ENCODE measurements around the gene CNTNAP2.
"Not testable (repeated sequence)": the region's sequence is repeated elsewhere in the genome, so short reads cannot be mapped to it uniquely, and the experiment has no call there.

The CNTNAP2 gene

DNA sequence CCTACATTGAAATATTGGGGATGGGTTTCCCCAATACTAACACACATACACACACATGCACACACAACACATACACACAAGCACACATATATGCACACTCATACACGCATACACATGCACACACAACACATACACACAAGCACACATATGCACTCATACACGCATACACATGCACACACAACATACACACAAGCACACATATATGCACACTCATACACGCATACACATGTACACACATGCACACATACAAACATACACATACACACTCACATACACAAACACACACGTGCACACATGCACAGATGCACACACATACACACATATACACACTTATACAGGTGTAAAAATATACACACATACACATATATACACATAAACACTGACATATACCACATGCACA is 2346.6 kb downstream of the CNTNAP2 start:
- no peaks in the 10 kb centered on the region for H4K20me1 ChIP-seq
- 0 out of 2 replicates have a peak, but pooled peaks cover 4% of the 10 kb centered on the region for H3K9me3 ChIP-seq
- H3K9ac ChIP-seq = no peak overlapping the region

DNA sequence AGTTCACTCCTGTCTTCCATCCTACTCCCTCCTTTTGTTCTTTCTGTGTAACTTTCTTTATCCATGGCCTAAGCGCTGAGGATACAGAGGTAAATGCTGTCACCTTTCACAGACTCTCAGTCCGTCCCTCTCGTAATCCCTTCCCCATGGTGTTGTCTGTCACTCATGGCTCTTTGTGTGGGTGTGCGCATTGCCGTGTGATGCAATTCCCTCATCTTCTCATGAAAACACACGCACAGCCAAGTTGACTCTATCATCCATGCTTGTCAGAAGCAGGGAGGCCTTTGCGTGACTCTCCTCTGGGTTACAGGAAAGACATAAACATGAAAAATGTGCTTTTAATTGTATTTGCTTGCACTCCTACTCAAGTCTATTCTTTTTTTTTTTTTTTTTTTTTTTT is 2348.3 kb downstream of the CNTNAP2 start:
- H3K4me1 ChIP-seq = no peaks in the 10 kb centered on the region
- 0 out of 2 replicates have a peak, but pooled peaks cover 4% of the 10 kb centered on the region for H3K9me3 ChIP-seq
- H3K4me3 ChIP-seq = no peak overlapping the region
- TF ChIP-seq Cebpa-rat (IDR thresholded peaks at IDR 0.05) = no peak
- no peaks in the 10 kb centered on the region for H3K27me3 ChIP-seq
- no peak overlapping the region for H3K9ac ChIP-seq
- H4K20me1 ChIP-seq = no peaks in the 10 kb centered on the region
- H3K36me3 ChIP-seq = no peaks in the 10 kb centered on the region
- H3K4me2 ChIP-seq = no peak overlapping the region
- H3K27ac ChIP-seq = no peak overlapping the region

More for the DNA sequence above, 2346.6 kb downstream of the CNTNAP2 start:
- no peaks in the 10 kb centered on the region for H3K36me3 ChIP-seq
- no peaks in the 10 kb centered on the region for H3K27me3 ChIP-seq
- no peak for TF ChIP-seq Cebpa-rat (IDR thresholded peaks at IDR 0.05)
- H3K27ac ChIP-seq = no peak overlapping the region
- no peak overlapping the region for H3K4me3 ChIP-seq
- H3K4me2 ChIP-seq = no peak overlapping the region
- H3K4me1 ChIP-seq = no peaks in the 10 kb centered on the region

DNA sequence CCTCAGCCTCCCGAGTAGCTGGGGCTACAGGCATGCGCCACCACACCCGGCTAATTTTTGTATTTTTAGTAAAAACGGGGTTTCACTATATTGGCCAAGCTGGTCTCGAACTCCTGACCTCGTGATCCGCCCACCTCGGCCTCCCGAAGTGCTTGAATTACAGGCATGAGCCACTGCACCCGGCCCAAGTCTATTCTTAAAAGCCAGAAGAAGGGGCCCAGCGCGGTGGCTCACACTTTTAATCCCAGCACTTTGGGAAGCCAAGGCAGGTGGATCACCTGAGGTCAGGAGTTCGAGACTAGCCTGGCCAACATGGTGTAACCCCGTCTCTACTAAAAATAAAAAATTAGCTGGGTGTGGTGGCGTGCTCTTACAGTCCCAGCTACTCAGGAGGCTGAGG is 2348.8 kb downstream of the CNTNAP2 start:
- H3K27me3 ChIP-seq, H3K4me1 ChIP-seq, H4K20me1 ChIP-seq, H3K27ac ChIP-seq, H3K9me3 ChIP-seq, H3K36me3 ChIP-seq, H3K4me2 ChIP-seq, H3K9ac ChIP-seq, H3K4me3 ChIP-seq: not testable (repeated sequence)

DNA sequence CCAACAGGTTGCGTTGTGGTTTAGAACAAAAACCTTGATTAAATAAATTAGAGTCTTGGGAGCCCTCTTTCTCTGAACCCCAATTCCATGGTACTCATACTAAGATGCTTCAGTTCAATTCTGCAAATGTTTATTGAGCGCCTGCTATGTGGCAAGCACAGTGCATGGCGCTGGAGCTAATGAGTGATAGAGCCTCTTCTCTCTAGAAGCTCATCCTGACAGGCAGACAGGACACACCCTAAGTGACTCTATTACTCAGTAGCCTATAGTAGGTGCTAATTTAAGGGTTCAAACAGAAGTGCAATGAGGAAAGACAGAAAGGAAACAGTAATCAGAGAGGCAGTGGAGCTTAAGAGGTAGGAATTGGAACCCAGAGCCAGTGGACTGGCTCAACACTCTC is 2349.5 kb downstream of the CNTNAP2 start:
- H3K9me3 ChIP-seq = 0 out of 2 replicates have a peak, but pooled peaks cover 4% of the 10 kb centered on the region
- no peak for TF ChIP-seq Cebpa-rat (IDR thresholded peaks at IDR 0.05)
- H3K4me1 ChIP-seq = no peaks in the 10 kb centered on the region
- H3K9ac ChIP-seq = no peak overlapping the region
- no peaks in the 10 kb centered on the region for H4K20me1 ChIP-seq
- H3K27me3 ChIP-seq = no peaks in the 10 kb centered on the region
- no peak overlapping the region for H3K4me2 ChIP-seq
- no peak overlapping the region for H3K4me3 ChIP-seq
- H3K36me3 ChIP-seq = no peaks in the 10 kb centered on the region
- H3K27ac ChIP-seq = no peak overlapping the region

DNA sequence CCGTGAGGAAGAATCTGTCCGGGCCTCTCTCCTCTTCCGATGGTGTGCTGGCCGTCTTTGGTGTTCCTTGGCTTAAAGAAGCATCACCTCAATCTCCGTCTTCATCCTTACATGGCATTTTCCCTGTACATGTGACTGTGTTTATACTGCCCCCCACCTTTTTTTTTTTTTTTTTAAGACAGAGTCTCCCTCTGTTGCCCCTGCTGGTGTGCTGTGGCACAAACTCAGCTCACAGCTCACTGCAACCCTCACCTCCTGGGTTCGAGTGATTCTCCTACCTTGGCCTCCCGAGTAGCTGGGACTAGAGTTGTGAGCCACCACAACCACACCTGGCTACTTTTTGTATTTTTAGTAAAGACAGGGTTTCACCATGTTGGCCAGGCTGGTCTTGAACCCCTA is 2352.1 kb downstream of the CNTNAP2 start:
- no peaks in the 10 kb centered on the region for H3K27me3 ChIP-seq
- no peaks in the 10 kb centered on the region for H3K4me1 ChIP-seq
- H3K9me3 ChIP-seq = no peaks in the 10 kb centered on the region
- H3K9ac ChIP-seq = no peak overlapping the region
- no peaks in the 10 kb centered on the region for H4K20me1 ChIP-seq
- H3K4me3 ChIP-seq = no peak overlapping the region
- H3K36me3 ChIP-seq = no peaks in the 10 kb centered on the region
- no peak for TF ChIP-seq Cebpa-rat (IDR thresholded peaks at IDR 0.05)
- H3K4me2 ChIP-seq = no peak overlapping the region
- no peak overlapping the region for H3K27ac ChIP-seq
